GM23338 (cell line): ENCODE data around the gene PNPLA1. TPM values are rescaled to one million over a fixed set of nuclear protein-coding genes. Genes with fewer than 3 reads are reported as not detected.

Source experiments
- ATAC-seq: fragments of 200-7000 bp; cut with Tn5 transposase; 3 replicates; pipeline ENCODE4 v1.9.1; 2020
- DNase-seq: peaks from one replicate; pipeline ENCODE4 v3.0.0-alpha.2; 2015; ENCODE audit warnings: low spot score
- H2AFZ ChIP-seq: fragments of 200-600 bp; sonication (generic); 2 replicates; pipeline ENCODE4 v1.8.0; 2016; ENCODE audit warnings: antibody characterized with exemption, mild to moderate bottlenecking, moderate library complexity
- H3F3A ChIP-seq: fragments of 200-600 bp; sonication (generic); replicated peaks from 2 replicates; pipeline ENCODE4 v1.8.0; 2017; ENCODE audit warnings: antibody characterized with exemption, mixed run types, low read depth
- H3K27ac ChIP-seq: fragments of 200-600 bp; sonication (generic); 2 replicates; pipeline ENCODE4 v1.6.1; 2016; ENCODE audit warnings: low read depth
- H3K27me3 ChIP-seq: fragments of 200-600 bp; sonication (generic); 2 replicates; pipeline ENCODE4 v1.8.0; 2016; ENCODE audit warnings: mild to moderate bottlenecking, mixed run types, moderate library complexity; ENCODE audit not compliant: insufficient read depth
- H3K36me3 ChIP-seq: fragments of 200-600 bp; sonication (generic); 2 replicates; pipeline ENCODE4 v1.8.0; 2016; ENCODE audit warnings: mild to moderate bottlenecking; ENCODE audit not compliant: insufficient read depth
- H3K4me1 ChIP-seq: fragments of 200-600 bp; sonication (generic); 2 replicates; pipeline ENCODE4 v1.8.0; 2016; ENCODE audit warnings: mild to moderate bottlenecking, moderate library complexity; ENCODE audit not compliant: insufficient read depth
- H3K4me2 ChIP-seq: fragments of 200-600 bp; sonication (generic); 2 replicates; pipeline ENCODE4 v1.7.1; 2017; ENCODE audit warnings: mixed run types
- H3K4me3 ChIP-seq: fragments of 200-600 bp; sonication (generic); 2 replicates; pipeline ENCODE4 v1.6.1; 2016; ENCODE audit warnings: mixed run types
- H3K79me2 ChIP-seq: fragments of 200-600 bp; sonication (generic); replicated peaks from 2 replicates; pipeline ENCODE4 v1.8.0; 2017; ENCODE audit warnings: mild to moderate bottlenecking; ENCODE audit not compliant: insufficient read depth
- H3K9me2 ChIP-seq: fragments of 200-600 bp; sonication (generic); 2 replicates; pipeline ENCODE4 v1.8.0; 2017; ENCODE audit not compliant: insufficient read depth
- H4K20me1 ChIP-seq: fragments of 200-600 bp; sonication (generic); replicated peaks from 2 replicates; pipeline ENCODE4 v1.8.0; 2017; ENCODE audit warnings: mild to moderate bottlenecking; ENCODE audit not compliant: insufficient read depth
- H3K27ac Mint-ChIP-seq: 2 replicates; pipeline ENCODE4 v1.8.0; 2020; ENCODE audit warnings: inconsistent platforms, mild to moderate bottlenecking, moderate library complexity, mixed read lengths
- H3K27me3 Mint-ChIP-seq: 3 replicates; pipeline ENCODE4 v1.8.0; 2022; ENCODE audit warnings: low read depth, mild to moderate bottlenecking, moderate library complexity, mixed read lengths, inconsistent platforms; ENCODE audit not compliant: insufficient read depth, poor library complexity
- H3K36me3 Mint-ChIP-seq: 3 replicates; pipeline ENCODE4 v1.8.0; 2021; ENCODE audit warnings: low read depth, mild to moderate bottlenecking, inconsistent platforms, moderate library complexity, mixed read lengths
- H3K4me1 Mint-ChIP-seq: 3 replicates; pipeline ENCODE4 v1.8.0; 2020; ENCODE audit warnings: mild to moderate bottlenecking, inconsistent platforms, mixed read lengths
- H3K4me3 Mint-ChIP-seq: 3 replicates; pipeline ENCODE4 v1.8.0; 2021; ENCODE audit warnings: moderate library complexity, mild to moderate bottlenecking, inconsistent platforms, mixed read lengths
- H3K9me3 Mint-ChIP-seq: 3 replicates; pipeline ENCODE4 v1.8.0; 2020; ENCODE audit warnings: moderate library complexity, mild to moderate bottlenecking, inconsistent platforms, mixed read lengths
- CREB1 ChIP-seq: fragments of 250-450 bp; sonication (Bioruptor Pico); IDR thresholded peaks from 2 replicates; pipeline ENCODE4 v1.5.0; 2020; ENCODE audit warnings: low read depth, mild to moderate bottlenecking, moderate library complexity
- EZH2 ChIP-seq: fragments of 200-600 bp; sonication (generic); IDR thresholded peaks from one replicate; pipeline ENCODE4 v1.8.0; 2017; ENCODE audit warnings: antibody characterized with exemption, mild to moderate bottlenecking, low read depth; ENCODE audit not compliant: unreplicated experiment
- EZH2phosphoT487 ChIP-seq: fragments of 200-600 bp; sonication (generic); IDR thresholded peaks from one replicate; pipeline ENCODE4 v1.8.1; 2018; ENCODE audit warnings: antibody characterized with exemption; ENCODE audit not compliant: unreplicated experiment
- JUNB ChIP-seq: IDR thresholded peaks from one replicate; pipeline ENCODE4 v1.6.1; 2016; ENCODE audit warnings: antibody characterized with exemption; ENCODE audit not compliant: unreplicated experiment
- STAT1 ChIP-seq: IDR thresholded peaks from one replicate; pipeline ENCODE4 v1.6.1; 2016; ENCODE audit warnings: antibody characterized with exemption; ENCODE audit not compliant: unreplicated experiment
- ZNF114 ChIP-seq: fragments of 250-450 bp; sonication (Bioruptor Pico); IDR thresholded peaks from 2 replicates; pipeline ENCODE4 v1.5.0; 2020; ENCODE audit warnings: mild to moderate bottlenecking, moderate library complexity
- polyA plus RNA-seq: library from polyadenylated mRNA; unstranded; fragments of >200 nt; fragmentation: Nextera tagmentation; extraction: Ambion mirVana; gene quantifications from 2 replicates; pipeline ENCODE4 v1.2.1, GENCODE V29; 2016
- total RNA-seq: library from RNA; depleted of rRNA; stranded (reverse); fragments of >200 nt; shearing (Covaris generic); gene quantifications from 2 replicates; pipeline ENCODE4 v1.2.3, GENCODE V29; 2014
- TF ChIP-seq, protein P1 (sequence below): fragments of 250-450 bp; sonication (Bioruptor Pico); IDR thresholded peaks from 2 replicates; pipeline ENCODE4 v1.5.0; 2020; ENCODE audit warnings: mild to moderate bottlenecking, moderate library complexity

PNPLA1 gene
- total and polyA plus RNA-seq, 2 experiments from 2014 or later = not detected

DNA sequence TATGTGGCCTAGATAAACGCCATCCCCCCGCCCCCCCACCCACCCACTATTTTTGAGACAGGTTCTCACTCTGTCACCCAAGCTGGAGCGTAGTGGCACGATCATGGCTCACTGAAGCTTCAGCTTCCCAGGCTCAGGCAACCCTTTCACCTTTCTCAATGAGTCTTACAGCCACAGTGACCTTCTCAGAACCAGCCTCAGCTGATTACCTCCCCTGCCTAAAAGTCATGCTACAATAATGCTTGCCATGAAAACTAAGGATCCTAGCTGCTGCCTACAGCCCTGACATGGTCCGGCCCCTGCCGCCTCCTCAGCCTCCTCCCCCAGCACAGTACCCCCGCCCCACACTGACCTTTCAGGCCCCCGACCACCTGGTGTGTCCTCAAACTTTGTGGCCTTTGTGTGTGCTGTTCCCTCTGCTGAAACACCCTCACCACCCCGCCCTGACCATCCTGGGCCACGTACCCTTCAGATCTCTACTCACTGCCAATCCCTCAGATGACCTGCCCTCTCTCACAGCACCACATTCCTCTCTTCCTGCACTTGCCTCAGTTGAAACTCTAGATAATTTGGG lies 31.3 kb downstream of the PNPLA1 start:
- ATAC-seq (no peak), DNase-seq (no peak)
- Histone ChIP-seq H2AFZ (no peak overlapping the region), H3K4me3 (no peak overlapping the region), H3K4me2 (no peak overlapping the region), H3K36me3 (no peaks in the 10 kb centered on the region), H3F3A (no peaks in the 10 kb centered on the region), H3K27ac (no peak overlapping the region), H3K9me2 (no peaks in the 10 kb centered on the region), H4K20me1 (no peaks in the 10 kb centered on the region), H3K4me1 (no peaks in the 10 kb centered on the region), H3K27me3 (no peaks in the 10 kb centered on the region), H3K79me2 (no peaks in the 10 kb centered on the region)
- Mint-ChIP-seq H3K9me3 (no peaks in the 10 kb centered on the region), H3K27me3 (peaks cover 3% of the 10 kb centered on the region), H3K4me3 (no peak overlapping the region), H3K36me3 (no peaks in the 10 kb centered on the region), H3K4me1 (peaks cover 3% of the 10 kb centered on the region), H3K27ac (no peak overlapping the region)
- TF ChIP-seq, protein P1, sequence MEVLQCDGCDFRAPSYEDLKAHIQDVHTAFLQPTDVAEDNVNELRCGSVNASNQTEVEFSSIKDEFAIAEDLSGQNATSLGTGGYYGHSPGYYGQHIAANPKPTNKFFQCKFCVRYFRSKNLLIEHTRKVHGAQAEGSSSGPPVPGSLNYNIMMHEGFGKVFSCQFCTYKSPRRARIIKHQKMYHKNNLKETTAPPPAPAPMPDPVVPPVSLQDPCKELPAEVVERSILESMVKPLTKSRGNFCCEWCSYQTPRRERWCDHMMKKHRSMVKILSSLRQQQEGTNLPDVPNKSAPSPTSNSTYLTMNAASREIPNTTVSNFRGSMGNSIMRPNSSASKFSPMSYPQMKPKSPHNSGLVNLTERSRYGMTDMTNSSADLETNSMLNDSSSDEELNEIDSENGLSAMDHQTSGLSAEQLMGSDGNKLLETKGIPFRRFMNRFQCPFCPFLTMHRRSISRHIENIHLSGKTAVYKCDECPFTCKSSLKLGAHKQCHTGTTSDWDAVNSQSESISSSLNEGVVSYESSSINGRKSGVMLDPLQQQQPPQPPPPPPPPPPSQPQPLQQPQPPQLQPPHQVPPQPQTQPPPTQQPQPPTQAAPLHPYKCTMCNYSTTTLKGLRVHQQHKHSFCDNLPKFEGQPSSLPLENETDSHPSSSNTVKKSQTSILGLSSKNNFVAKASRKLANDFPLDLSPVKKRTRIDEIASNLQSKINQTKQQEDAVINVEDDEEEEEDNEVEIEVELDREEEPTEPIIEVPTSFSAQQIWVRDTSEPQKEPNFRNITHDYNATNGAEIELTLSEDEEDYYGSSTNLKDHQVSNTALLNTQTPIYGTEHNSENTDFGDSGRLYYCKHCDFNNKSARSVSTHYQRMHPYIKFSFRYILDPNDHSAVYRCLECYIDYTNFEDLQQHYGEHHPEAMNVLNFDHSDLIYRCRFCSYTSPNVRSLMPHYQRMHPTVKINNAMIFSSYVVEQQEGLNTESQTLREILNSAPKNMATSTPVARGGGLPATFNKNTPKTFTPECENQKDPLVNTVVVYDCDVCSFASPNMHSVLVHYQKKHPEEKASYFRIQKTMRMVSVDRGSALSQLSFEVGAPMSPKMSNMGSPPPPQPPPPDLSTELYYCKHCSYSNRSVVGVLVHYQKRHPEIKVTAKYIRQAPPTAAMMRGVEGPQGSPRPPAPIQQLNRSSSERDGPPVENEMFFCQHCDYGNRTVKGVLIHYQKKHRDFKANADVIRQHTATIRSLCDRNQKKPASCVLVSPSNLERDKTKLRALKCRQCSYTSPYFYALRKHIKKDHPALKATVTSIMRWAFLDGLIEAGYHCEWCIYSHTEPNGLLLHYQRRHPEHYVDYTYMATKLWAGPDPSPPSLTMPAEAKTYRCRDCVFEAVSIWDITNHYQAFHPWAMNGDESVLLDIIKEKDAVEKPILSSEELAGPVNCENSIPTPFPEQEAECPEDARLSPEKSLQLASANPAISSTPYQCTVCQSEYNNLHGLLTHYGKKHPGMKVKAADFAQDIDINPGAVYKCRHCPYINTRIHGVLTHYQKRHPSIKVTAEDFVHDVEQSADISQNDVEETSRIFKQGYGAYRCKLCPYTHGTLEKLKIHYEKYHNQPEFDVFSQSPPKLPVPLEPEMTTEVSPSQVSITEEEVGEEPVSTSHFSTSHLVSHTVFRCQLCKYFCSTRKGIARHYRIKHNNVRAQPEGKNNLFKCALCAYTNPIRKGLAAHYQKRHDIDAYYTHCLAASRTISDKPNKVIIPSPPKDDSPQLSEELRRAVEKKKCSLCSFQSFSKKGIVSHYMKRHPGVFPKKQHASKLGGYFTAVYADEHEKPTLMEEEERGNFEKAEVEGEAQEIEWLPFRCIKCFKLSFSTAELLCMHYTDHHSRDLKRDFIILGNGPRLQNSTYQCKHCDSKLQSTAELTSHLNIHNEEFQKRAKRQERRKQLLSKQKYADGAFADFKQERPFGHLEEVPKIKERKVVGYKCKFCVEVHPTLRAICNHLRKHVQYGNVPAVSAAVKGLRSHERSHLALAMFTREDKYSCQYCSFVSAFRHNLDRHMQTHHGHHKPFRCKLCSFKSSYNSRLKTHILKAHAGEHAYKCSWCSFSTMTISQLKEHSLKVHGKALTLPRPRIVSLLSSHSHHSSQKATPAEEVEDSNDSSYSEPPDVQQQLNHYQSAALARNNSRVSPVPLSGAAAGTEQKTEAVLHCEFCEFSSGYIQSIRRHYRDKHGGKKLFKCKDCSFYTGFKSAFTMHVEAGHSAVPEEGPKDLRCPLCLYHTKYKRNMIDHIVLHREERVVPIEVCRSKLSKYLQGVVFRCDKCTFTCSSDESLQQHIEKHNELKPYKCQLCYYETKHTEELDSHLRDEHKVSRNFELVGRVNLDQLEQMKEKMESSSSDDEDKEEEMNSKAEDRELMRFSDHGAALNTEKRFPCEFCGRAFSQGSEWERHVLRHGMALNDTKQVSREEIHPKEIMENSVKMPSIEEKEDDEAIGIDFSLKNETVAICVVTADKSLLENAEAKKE = no peak

DNA sequence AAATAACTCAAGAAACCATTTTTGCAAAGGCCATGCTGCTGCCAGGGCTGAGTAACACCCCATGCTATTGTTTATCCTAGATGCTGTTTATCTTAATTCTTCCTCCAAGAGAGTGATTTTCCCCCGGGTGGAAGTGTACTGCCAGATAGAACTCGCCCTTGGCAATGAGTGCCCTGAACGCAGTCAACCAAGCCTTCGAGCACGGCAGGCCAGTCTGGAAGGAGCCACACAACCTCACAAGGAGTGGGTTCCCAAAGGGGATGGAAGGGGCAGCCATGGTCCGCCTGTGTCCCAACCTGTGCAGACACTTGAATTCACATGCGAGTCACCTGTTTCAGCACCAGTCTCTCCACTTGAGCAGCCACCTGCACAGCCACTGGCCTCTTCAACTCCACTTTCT lies 31.9 kb downstream of the PNPLA1 start:
- H3K36me3 Mint-ChIP-seq = no peaks in the 10 kb centered on the region
- Histone ChIP-seq H3K4me1 (peaks cover 5% of the 10 kb centered on the region; the same call in 1 of the 2 replicates), H2AFZ (no peak overlapping the region), H3K36me3 (no peaks in the 10 kb centered on the region), H4K20me1 (no peaks in the 10 kb centered on the region), H3K79me2 (no peaks in the 10 kb centered on the region), H3F3A (no peaks in the 10 kb centered on the region), H3K9me2 (no peaks in the 10 kb centered on the region), H3K4me3 (no peak overlapping the region), H3K27ac (no peak overlapping the region), H3K4me2 (no peak overlapping the region), H3K27me3 (no peaks in the 10 kb centered on the region)
- H3K9me3 Mint-ChIP-seq = no peaks in the 10 kb centered on the region
- peaks cover 8% of the 10 kb centered on the region for H3K4me1 Mint-ChIP-seq
- H3K27ac Mint-ChIP-seq = no peak overlapping the region
- DNase-seq (no peak), ATAC-seq (no peak)
- no peak overlapping the region for H3K4me3 Mint-ChIP-seq
- peaks cover 3% of the 10 kb centered on the region for H3K27me3 Mint-ChIP-seq
- TF ChIP-seq CREB1 (CRISPR knock-in tag) (no peak), ZNF114 (no peak), EZH2phosphoT487 (no peak), EZH2 (no peak), STAT1 (no peak), JUNB (no peak)
- TF ChIP-seq, protein P1 = no peak
